Adrenal gland (tissue), 5 donors: Measurements from ENCODE around the gene PRKCH.

Experiments
- POLR2A ChIP-seq, 2 donors: fragments of 450-650 bp; IDR thresholded peaks; one replicate each; pipeline ENCODE4 v1.6.1; 2017; ENCODE audit warnings: antibody characterized with exemption in 2 of 2, mild to moderate bottlenecking in 2 of 2, moderate library complexity in 1 of 2
- TF ChIP-seq, protein P1 (sequence below), 6 experiments: fragments of 450-650 bp in 4 of 6; fragments of 200-600 bp in 2 of 6; sonication (generic) in 1 of 6; IDR thresholded peaks; 1 replicate in 5 of 6; 2 replicates in 1 of 6; pipeline versions ENCODE4 v1.5.1 to v1.8.0; 2016 to 2021; ENCODE audit warnings: antibody characterized with exemption in 6 of 6, mild to moderate bottlenecking in 2 of 6, moderate library complexity in 1 of 6
- donor health status: DM: no; HTN: no; CAD: no.

- no peak for TF ChIP-seq POLR2A (IDR thresholded peaks at IDR 0.05)
- TF ChIP-seq, protein P1, sequence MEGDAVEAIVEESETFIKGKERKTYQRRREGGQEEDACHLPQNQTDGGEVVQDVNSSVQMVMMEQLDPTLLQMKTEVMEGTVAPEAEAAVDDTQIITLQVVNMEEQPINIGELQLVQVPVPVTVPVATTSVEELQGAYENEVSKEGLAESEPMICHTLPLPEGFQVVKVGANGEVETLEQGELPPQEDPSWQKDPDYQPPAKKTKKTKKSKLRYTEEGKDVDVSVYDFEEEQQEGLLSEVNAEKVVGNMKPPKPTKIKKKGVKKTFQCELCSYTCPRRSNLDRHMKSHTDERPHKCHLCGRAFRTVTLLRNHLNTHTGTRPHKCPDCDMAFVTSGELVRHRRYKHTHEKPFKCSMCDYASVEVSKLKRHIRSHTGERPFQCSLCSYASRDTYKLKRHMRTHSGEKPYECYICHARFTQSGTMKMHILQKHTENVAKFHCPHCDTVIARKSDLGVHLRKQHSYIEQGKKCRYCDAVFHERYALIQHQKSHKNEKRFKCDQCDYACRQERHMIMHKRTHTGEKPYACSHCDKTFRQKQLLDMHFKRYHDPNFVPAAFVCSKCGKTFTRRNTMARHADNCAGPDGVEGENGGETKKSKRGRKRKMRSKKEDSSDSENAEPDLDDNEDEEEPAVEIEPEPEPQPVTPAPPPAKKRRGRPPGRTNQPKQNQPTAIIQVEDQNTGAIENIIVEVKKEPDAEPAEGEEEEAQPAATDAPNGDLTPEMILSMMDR (IDR thresholded peaks at IDR 0.05) = no peak
These were observed 114.4 kb downstream of the PRKCH start for GRCh38 chr14:61435563-61436337.
